Breast epithelium (tissue), 4 donors: ENCODE measurements around the gene GTF3C4. TPM values are rescaled to one million over a fixed set of nuclear protein-coding genes. Genes with fewer than 3 reads are reported as not detected.
"Not testable (repeated sequence)": the region's sequence is repeated elsewhere in the genome, so short reads cannot be mapped to it uniquely, and the experiment has no call there.

Experiments
- DNase-seq, 2 donors: peaks; one replicate each; pipeline ENCODE4 v3.0.0-alpha.2; 2019; ENCODE audit warnings: low spot score in 2 of 2
- H3K27ac ChIP-seq, 2 donors: fragments of 200-600 bp; sonication (generic) in 1 of 2; one replicate each; pipeline ENCODE4 v1.5.1; 2016 to 2019; ENCODE audit warnings: mild to moderate bottlenecking in 1 of 2
- H3K27me3 ChIP-seq, 2 donors: fragments of 200-600 bp; sonication (generic) in 1 of 2; one replicate each; pipeline versions ENCODE4 v1.5.1 to v1.6.0; 2017 to 2019; ENCODE audit warnings: control low read depth in 1 of 2, mild to moderate bottlenecking in 1 of 2
- H3K36me3 ChIP-seq: fragments of 200-600 bp; one replicate; pipeline ENCODE4 v1.5.1; 2019
- H3K4me1 ChIP-seq, 2 donors: fragments of 200-600 bp; sonication (generic); one replicate each; pipeline ENCODE4 v1.5.1; 2016 to 2019; ENCODE audit warnings: control low read depth in 1 of 2
- H3K4me3 ChIP-seq, 3 donors: fragments of 200-600 bp; sonication (generic); 1 replicate in 2 of 3; 2 replicates in 1 of 3; pipeline ENCODE4 v1.5.1; 2016 to 2019; ENCODE audit warnings: mild to moderate bottlenecking in 3 of 3, moderate library complexity in 2 of 3
- H3K9me3 ChIP-seq, 2 donors: fragments of 200-600 bp; sonication (generic) in 1 of 2; one replicate each; pipeline ENCODE4 v1.5.1; 2016 to 2019; ENCODE audit warnings: control low read depth in 1 of 2
- CTCF ChIP-seq, 3 donors: fragments of 450-650 bp; IDR thresholded peaks; one replicate each; pipeline ENCODE4 v1.5.1; 2016 to 2017; ENCODE audit warnings: antibody characterized with exemption in 3 of 3, mild to moderate bottlenecking in 3 of 3, moderate library complexity in 3 of 3
- POLR2A ChIP-seq: fragments of 450-650 bp; IDR thresholded peaks from one replicate; pipeline ENCODE4 v1.6.1; 2016; ENCODE audit warnings: antibody characterized with exemption, mild to moderate bottlenecking, moderate library complexity
- POLR2AphosphoS5 ChIP-seq, 3 donors: sonication (generic); formaldehyde crosslinking; IDR thresholded peaks; one replicate each; pipeline ENCODE4 v1.6.1; 2017; ENCODE audit warnings: antibody characterized with exemption in 3 of 3
- intact Hi-C: fragments of 100-400 bp; cut with DNase I; formaldehyde crosslinking; loops from one replicate; pipeline ENCODE4 v1.15.1; 2023; ENCODE audit warnings: low total_unique reads
- total RNA-seq, 3 donors: library from RNA; depleted of rRNA; stranded (reverse); fragments of >200 nt; gene quantifications; one replicate each; pipeline ENCODE4 v1.1.0, GENCODE V29; 2016

Gene GTF3C4
- total RNA-seq, 3 donors from 2014 or later = 9.3 to 19.6 (median 13.4) TPM

DNA sequence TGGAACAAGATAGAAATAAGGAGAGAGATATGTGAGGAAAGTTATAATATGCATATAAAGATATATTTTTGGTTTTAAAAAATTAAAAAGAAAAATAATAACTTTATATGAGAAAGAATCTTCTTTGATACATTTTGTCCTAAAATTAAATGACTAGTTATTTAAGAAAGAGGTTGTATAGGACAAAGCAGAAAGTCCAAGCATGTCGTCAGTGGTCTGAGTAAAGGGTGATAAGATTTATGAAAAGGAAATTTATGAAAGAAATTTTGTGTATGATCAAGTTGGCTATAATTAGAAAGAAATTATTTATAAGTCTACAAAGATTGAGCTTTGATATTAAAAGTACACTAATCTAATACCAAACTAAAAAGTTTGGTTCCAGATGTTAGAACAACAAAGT lies 32.0 kb downstream of the GTF3C4 start:
- DNase-seq = no peak
- intact Hi-C loops = no loop called here

DNA sequence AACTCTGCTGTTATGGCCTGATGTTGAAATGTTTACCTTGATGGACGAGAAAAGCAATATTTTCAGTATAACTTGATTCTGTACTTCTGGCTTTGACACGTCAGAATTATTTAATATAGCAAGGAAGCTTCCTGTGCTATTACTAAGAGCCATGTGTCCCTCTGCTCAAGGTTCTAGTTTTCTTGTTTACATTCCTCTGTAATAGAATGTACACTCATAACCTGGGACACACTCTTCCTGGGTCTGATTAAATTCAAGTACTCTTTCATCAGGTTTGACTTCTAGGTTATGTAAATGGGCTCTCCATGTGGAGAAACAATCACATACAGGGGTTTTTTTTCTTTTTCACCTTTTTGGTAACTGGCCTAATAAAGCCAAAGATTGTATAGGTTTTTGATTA lies 33.1 kb downstream of the GTF3C4 start:
- Histone ChIP-seq H3K36me3 (no peaks in the 10 kb centered on the region), H3K4me1 (no peaks in the 10 kb centered on the region), H3K4me3 (no peak overlapping the region), H3K27ac (no peak overlapping the region), H3K9me3 (peaks cover 0 to 4% of the 10 kb centered on the region in 2 donors), H3K27me3 (no peaks in the 10 kb centered on the region)
- intact Hi-C loops = no loop called here
- no peak for DNase-seq
- TF ChIP-seq CTCF (IDR thresholded peaks at IDR 0.05) (no peak), POLR2AphosphoS5 (IDR thresholded peaks at IDR 0.05) (no peak), POLR2A (no peak)

More for the DNA sequence above, 32.0 kb downstream of the GTF3C4 start:
- H3K9me3 ChIP-seq = peaks cover 0 to 15% of the 10 kb centered on the region in 2 donors
- H3K27ac ChIP-seq = no peak overlapping the region
- H3K36me3 ChIP-seq = no peaks in the 10 kb centered on the region
- no peaks in the 10 kb centered on the region for H3K4me1 ChIP-seq
- no peak overlapping the region for H3K4me3 ChIP-seq
- TF ChIP-seq POLR2A = no peak
- H3K27me3 ChIP-seq = no peaks in the 10 kb centered on the region

- Histone ChIP-seq H3K4me3 (no peak overlapping the region), H3K4me1 (no peaks in the 10 kb centered on the region), H3K36me3 (no peaks in the 10 kb centered on the region), H3K27ac (no peak overlapping the region), H3K9me3 (no peaks in the 10 kb centered on the region), H3K27me3 (no peaks in the 10 kb centered on the region)
- intact Hi-C loops = no loop called here
- TF ChIP-seq POLR2AphosphoS5 (IDR thresholded peaks at IDR 0.05) (no peak), POLR2A (no peak), CTCF (IDR thresholded peaks at IDR 0.05) (no peak)
- no peak for DNase-seq
Measured at GRCh38 chr9:132708239-132708638, 38.0 kb downstream of the GTF3C4 start.

DNA sequence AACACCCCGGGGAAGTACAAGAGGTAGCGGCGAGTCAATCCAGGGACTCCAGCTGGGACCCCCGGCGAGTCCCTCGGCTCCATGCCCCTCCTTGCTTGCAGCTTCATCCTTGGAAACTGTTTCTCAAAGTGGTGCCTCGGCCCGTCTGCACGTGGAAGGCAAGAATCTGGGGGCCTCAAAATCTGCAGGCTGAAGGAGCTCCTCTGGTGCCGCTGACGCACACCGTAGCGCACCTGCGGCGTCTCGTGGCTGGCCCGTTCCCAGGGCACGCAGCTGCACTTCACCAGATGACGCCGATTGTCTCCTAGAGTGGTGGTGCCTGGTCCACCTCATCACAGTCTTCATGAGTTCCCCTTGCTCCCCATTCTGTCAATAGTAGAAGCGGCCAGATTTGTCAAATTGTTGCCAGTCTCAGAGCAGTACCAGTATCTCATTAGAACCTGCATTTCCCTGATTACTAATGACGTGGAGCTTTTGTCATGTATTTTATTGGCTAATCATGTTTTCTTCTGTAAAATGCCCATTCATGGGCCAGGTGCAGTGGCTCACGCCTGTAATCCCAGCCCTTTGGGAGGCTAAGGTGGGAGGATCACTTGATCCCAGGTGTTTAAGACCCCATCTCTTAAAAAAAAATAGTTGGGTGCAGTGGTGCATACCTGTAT lies 38.6 kb downstream of the GTF3C4 start:
- H3K36me3 ChIP-seq = no peaks in the 10 kb centered on the region
- no peak for DNase-seq
- no peak overlapping the region for H3K27ac ChIP-seq
- H3K9me3 ChIP-seq = no peaks in the 10 kb centered on the region
- intact Hi-C loops = no loop called here
- no peak for TF ChIP-seq CTCF (IDR thresholded peaks at IDR 0.05)
- TF ChIP-seq POLR2A = no peak
- no peak for TF ChIP-seq POLR2AphosphoS5 (IDR thresholded peaks at IDR 0.05)
- H3K27me3 ChIP-seq = no peaks in the 10 kb centered on the region
- H3K4me3 ChIP-seq = no peak overlapping the region
- H3K4me1 ChIP-seq = no peaks in the 10 kb centered on the region

DNA sequence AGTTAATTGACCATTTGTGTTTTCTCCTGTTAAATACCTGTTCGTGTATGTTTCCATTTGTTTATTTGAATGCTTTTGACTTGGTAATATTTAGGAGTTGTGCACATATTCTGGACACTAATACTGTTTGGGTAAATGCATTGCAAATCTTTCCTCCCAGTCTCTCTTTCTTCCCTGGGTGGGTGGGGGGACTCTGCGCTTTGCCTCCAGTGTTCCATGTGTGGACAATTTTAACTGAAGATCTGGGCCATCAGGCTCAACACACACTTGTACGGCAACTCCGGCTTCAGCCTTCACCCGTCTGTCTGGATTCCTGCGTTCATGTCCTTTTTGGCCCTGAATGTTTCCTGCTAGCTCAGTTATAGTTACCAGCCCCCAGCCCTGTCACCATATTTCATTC lies 40.1 kb downstream of the GTF3C4 start:
- no peak for TF ChIP-seq POLR2A
- H3K4me1 ChIP-seq = no peaks in the 10 kb centered on the region
- H3K36me3 ChIP-seq = no peaks in the 10 kb centered on the region
- H3K4me3 ChIP-seq = no peak overlapping the region
- no peaks in the 10 kb centered on the region for H3K27me3 ChIP-seq
- H3K27ac ChIP-seq = no peak overlapping the region
- intact Hi-C loops = no loop called here
- no peak for DNase-seq
- H3K9me3 ChIP-seq = no peaks in the 10 kb centered on the region

DNA sequence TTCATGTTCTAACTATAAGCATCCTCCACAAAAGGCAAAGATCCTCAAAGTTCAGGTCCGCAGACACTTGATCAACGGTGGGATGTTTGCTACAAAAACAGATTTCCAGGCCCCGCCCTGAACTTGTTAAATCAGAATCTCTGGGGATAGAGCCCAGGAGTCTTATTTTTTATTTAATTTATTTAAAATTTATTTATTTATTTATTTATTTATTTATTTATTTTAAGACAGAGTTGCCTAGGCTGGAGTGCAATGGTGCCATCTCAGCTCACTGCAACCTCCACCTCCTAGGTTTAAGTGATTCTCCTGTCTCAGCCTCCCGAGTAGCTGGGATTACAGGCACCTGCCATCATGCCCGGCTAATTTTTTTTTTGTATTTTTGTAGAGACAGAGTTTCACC lies 40.9 kb downstream of the GTF3C4 start:
- H3K4me3 ChIP-seq, H3K9me3 ChIP-seq, H3K4me1 ChIP-seq, DNase-seq, H3K36me3 ChIP-seq, H3K27ac ChIP-seq, intact Hi-C loops, H3K27me3 ChIP-seq: not testable (repeated sequence)

GRCh38 chr9:132711846-132712245 lies 41.6 kb downstream of the GTF3C4 start:
- Histone ChIP-seq H3K4me1 (no peaks in the 10 kb centered on the region), H3K4me3 (no peak overlapping the region), H3K36me3 (no peaks in the 10 kb centered on the region), H3K27ac (no peak overlapping the region), H3K9me3 (no peaks in the 10 kb centered on the region), H3K27me3 (peaks cover 0 to 7% of the 10 kb centered on the region in 2 donors)
- no peak for TF ChIP-seq CTCF (IDR thresholded peaks at IDR 0.05)
- TF ChIP-seq POLR2AphosphoS5 (IDR thresholded peaks at IDR 0.05) = no peak
- TF ChIP-seq POLR2A = no peak
- no peak for DNase-seq
- intact Hi-C loops = no loop called here
